ENCODE measurements around the gene MEIS2.
A peak's percentile ranks its signal among the peaks of the same experiment; 100 is the strongest.

Gene MEIS2

GRCh38 chr15:37098468-37099318 lies 1.7 kb downstream of the MEIS2 start:
- peak; percentile 44 for DNase-seq (ENCODE audit: low spot score)

GRCh38 chr15:37097144-37097919 lies 3.0 kb downstream of the MEIS2 start:
- DNase-seq (ENCODE audit: low spot score): no peak

DNA sequence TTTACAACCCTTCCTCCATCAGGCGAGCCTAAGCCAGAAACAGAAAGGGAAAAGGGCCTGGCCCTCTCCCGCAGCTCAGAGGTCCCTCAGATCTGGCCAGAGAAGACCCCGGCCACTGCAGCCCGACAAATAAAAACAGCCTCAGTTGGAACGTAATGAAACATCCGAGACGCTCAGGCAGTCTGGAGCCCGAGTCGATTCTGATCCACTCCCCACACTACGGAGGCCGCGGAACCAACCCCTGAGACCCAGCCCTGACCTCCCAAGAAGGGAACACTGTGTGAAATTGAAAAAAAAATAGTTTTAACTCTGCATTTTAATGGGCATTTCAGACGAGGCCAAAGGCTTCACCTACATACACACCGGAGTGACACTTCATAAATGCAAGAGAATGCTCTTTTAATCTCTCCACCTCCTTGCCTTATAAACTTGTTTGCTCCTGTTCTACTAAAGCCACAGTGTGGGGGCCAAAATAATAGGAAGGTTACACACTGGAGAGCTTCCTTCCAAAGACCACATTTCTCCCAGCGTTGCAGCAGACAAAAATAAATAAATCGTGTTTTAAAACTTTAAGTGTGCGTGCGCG lies 3.7 kb downstream of the MEIS2 start:
- DNase-seq (ENCODE audit: low spot score): no peak

DNA sequence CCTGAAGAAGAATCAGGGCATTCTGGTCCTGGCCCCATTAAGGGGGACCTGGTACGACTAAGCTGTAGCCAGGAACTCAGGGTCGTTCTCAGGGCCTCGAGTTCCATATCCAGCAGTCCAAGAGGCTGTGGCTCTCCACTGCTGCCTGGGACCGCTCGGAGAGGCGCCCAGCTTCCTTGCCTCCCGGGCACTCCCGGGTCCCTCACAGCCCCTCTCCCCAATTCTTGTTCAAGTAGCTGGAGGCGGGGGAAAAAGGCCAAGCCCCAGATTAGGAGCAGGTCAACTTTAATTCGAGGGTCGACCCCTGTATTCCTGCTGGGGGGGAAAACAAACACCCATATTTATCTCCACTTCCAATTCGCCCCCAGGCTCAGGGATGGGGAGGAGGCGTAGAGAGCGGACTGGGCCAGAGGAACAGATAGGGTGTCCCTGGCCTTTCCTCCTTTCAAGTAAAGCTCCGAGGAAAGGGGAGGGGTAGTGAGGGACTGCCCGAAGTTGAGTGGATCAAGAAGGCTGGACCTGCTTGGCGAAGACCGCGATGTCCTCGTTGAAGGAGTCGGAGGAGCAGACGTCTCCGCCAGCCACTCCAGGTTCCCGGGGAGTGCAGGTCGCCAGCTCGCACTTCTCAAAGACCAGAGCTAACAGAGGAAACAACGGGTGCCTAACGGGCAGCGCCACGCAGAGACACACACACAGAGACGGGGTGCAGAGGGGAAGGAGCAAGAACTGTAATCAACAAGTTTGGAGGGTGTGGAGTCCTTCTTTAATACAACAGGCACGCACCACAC lies 4.4 kb downstream of the MEIS2 start:
- no peak for DNase-seq (ENCODE audit: low spot score)

- DNase-seq (ENCODE audit: low spot score): no peak
Observed at GRCh38 chr15:37094915-37095711, 5.2 kb downstream of the MEIS2 start.

DNA sequence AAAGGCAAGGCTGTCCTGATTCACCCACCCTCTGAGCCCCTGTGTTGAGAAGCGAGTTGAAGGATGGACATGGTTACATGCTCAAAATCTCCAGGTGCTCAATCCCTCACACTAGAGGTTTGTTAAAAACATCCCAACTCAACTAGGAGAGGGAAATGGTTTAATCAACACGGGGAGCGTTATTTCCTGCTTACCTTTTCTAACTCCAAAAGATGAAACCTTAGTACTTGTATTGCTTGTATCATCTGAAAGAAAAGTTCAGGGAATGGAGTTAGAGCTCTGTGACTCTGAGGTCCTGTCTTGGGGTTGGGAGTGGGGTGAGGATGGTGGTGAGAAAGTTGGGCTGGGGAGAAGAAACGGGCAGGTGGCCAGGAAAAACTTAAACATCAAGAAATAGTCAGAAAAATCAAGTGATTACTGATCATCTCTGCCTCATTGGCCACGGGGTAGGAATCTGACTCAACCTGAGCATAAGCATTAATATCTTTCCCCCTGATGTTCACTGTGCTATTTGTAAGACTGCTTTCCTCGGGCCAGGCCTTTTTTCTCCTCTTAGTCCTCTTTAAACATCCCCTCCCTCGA lies 5.9 kb downstream of the MEIS2 start:
- no peak for DNase-seq (ENCODE audit: low spot score)

- no peak for DNase-seq (ENCODE audit: low spot score)
Observed at GRCh38 chr15:37093480-37094332, 6.6 kb downstream of the MEIS2 start.

DNA sequence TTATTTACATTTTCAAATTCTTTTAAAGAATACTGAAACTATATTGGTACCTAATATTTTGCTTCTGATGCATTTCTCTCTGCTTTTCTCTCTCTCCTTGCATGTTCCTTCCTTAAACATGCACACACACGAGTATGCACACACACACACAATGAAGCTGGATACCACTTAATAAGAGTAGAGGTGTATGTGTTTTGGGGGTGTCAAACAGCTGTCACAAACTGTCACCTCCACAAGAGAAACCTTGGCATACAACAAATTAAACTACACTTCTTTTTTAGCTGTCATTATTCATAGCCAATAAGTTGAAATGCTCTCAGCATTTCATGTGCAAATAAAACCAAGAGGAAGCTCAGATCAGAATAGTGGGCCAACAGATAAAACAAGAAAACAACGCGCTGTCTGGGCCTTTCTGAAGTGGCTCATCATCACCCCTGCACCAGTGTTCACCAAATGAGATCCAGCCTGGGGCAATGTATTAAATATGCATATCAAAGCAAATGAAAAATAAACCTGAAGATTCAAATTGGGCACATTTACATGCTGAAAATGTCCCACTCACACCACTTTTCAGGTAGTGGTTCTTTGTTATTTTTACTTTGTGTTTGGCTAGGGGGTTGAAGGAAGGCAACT lies 9.7 kb downstream of the MEIS2 start:
- DNase-seq (ENCODE audit: low spot score): no peak

GRCh38 chr15:37088436-37088835 lies 11.9 kb downstream of the MEIS2 start:
- DNase-seq (ENCODE audit: low spot score): no peak

DNA sequence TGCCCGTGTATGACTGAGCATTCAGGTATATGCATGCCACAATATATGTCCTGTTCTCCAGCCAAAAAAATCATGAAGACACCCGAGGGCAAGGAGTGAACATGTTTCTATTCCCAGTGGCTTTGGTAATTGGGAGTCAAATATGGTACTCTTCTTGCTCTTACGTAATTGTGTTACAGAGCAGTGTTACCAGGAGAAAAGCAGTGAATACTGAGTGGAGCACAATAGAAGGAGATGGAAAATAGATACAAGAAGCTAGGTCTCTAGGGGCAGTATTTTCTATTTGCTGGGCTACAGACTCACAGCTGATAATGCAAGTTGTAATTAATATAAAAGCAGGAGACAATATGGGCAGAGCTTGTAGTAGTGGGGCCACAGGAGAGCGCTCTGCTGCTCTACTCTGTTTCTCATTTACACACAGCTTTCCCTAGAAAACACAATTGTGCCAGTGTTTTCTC lies 13.2 kb downstream of the MEIS2 start:
- no peak for DNase-seq (ENCODE audit: low spot score)

DNA sequence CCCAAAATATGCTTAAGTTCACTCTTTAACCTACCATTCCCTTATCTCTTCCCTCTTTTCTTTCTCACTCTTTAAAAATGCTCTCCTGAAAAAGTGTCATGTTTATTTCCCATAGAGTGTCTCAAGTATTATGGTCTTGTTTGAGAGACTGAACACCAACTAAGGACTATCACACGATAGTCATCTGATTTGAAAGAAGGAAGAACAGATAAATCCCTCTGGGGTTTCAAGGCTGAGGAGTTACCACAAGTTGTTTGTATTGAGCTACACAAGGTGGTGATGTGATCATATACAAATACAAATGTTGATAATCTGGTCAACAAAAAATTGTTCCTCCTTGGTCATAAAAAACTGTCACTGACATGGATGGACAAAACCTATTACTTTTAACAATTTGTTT lies 13.8 kb downstream of the MEIS2 start:
- DNase-seq (ENCODE audit: low spot score): no peak

- DNase-seq (ENCODE audit: low spot score): no peak
Observed at GRCh38 chr15:37086120-37086519, 14.2 kb downstream of the MEIS2 start.

- DNase-seq (ENCODE audit: low spot score): no peak
Observed at GRCh38 chr15:37084602-37085001, 15.7 kb downstream of the MEIS2 start.

- no peak for DNase-seq (ENCODE audit: low spot score)
Observed at GRCh38 chr15:37083610-37084009, 16.7 kb downstream of the MEIS2 start.

DNA sequence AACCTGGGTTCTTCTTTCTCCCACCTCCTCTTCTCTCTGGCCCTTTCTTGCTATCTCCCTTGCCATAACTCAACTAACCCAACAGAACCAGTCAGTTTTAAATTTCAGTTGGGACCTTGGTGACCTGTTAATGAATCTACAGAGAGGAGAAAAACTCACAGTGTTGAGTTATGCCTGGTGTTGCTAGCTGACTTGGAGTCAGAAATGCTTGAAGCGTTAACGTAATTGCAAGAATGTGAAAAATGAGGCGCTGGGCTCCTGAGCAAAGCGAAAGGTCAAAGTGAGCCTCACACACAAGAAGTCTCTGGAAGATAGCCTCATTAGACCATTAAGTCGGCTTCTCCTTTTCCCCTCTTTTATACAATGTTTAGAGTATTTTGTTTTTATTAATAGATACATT lies 18.4 kb downstream of the MEIS2 start:
- DNase-seq (ENCODE audit: low spot score): peak; percentile 54

DNA sequence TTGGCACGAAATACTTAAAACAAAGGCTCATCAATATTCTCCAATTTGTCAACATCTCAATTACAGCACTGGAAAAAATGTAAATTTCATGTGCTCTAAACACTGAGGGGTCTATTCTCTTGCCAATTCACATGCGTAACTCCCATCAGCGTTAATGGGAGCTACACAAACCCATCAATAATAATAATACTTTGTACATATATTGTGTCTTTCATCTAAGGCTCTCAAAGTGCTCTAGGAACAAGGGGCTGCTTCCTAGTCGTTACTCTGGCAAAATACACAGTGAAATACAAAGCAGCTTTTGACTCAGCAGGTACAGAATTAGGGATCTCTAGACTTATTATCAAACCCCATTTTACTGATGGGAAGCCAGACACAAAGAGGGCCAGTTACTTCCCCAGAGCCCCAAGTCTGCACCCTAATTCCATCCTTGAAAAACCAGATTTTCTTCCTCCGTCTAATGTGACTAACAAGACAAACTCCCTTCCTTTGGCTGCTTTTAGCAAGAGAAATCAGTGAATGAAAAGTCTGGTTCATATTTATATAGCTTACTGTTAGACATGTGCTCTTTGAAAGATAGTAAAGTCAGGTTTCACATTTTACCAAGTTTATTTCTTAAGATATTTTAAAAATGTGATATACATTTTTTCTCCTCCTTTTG lies 20.0 kb downstream of the MEIS2 start:
- DNase-seq (ENCODE audit: low spot score): no peak

GRCh38 chr15:37079726-37080125 lies 20.6 kb downstream of the MEIS2 start:
- DNase-seq (ENCODE audit: low spot score): no peak

GRCh38 chr15:37078566-37078965 lies 21.8 kb downstream of the MEIS2 start:
- DNase-seq (ENCODE audit: low spot score): no peak
